Adrenal gland (tissue), 12 donors: ENCODE results near the gene TOX4. TPM values are rescaled to one million over a fixed set of nuclear protein-coding genes. Genes with fewer than 3 reads are reported as not detected.
"Not testable (repeated sequence)": the region's sequence is repeated elsewhere in the genome, so short reads cannot be mapped to it uniquely, and the experiment has no call there.

Source experiments
- DNase-seq, 7 donors: peaks; one replicate each; pipeline ENCODE4 v3.0.0-alpha.2; 2019 to 2020
- H3K27ac ChIP-seq, 5 donors: fragments of 200-600 bp; sonication (generic) in 4 of 5; 1 replicate in 3 of 5; 2 replicates in 2 of 5; pipeline versions ENCODE4 v1.5.1 to v1.8.0; 2016 to 2020; ENCODE audit warnings: mild to moderate bottlenecking in 1 of 5
- H3K27me3 ChIP-seq: fragments of 200-600 bp; 2 replicates; pipeline ENCODE4 v1.8.0; 2021
- H3K36me3 ChIP-seq, 2 donors: fragments of 200-600 bp; replicated peaks in 1 of 2; 1 replicate in 1 of 2; 2 replicates in 1 of 2; pipeline versions ENCODE4 v1.5.1 to v1.8.0; 2018 to 2022
- H3K4me1 ChIP-seq, 2 donors: fragments of 200-600 bp; replicated peaks in 1 of 2; 1 replicate in 1 of 2; 2 replicates in 1 of 2; pipeline versions ENCODE4 v1.5.1 to v1.8.0; 2018 to 2021
- H3K4me3 ChIP-seq, 4 donors: fragments of 200-600 bp; sonication (generic) in 3 of 4; one replicate each; pipeline ENCODE4 v1.5.1; 2016 to 2018
- H3K9me3 ChIP-seq, 3 donors: fragments of 200-600 bp; sonication (generic) in 1 of 3; replicated peaks in 1 of 3; 1 replicate in 2 of 3; 2 replicates in 1 of 3; pipeline versions ENCODE4 v1.5.1 to v1.8.0; 2016 to 2021
- CTCF ChIP-seq, 6 experiments: fragments of 450-650 bp in 4 of 6; fragments of 200-600 bp in 2 of 6; sonication (generic) in 1 of 6; IDR thresholded peaks; 1 replicate in 5 of 6; 2 replicates in 1 of 6; pipeline versions ENCODE4 v1.5.1 to v1.8.0; 2016 to 2021; ENCODE audit warnings: antibody characterized with exemption in 6 of 6, mild to moderate bottlenecking in 2 of 6, moderate library complexity in 1 of 6
- POLR2A ChIP-seq, 2 donors: fragments of 450-650 bp; IDR thresholded peaks; one replicate each; pipeline ENCODE4 v1.6.1; 2017; ENCODE audit warnings: antibody characterized with exemption in 2 of 2, mild to moderate bottlenecking in 2 of 2, moderate library complexity in 1 of 2
- WGBS, 4 donors: extraction: QIAGEN DNeasy Blood & Tissue Kit in 2 of 4; methylation state at CpG; one replicate each; pipeline versions ENCODE4 v1.1.5 to v1.1.7; 2013 to 2017; 5-methylcytosine and 5-hydroxymethylcytosine counted together
- intact Hi-C, 2 donors: fragments of 100-400 bp; cut with DNase I; formaldehyde crosslinking; loops; one replicate each; pipeline versions ENCODE4 v1.14.1 to v1.15.0; 2022 to 2023
- polyA plus RNA-seq, 3 donors: library from polyadenylated mRNA; stranded (reverse); fragments of 200-250 nt in 2 of 3; fragments of 350-450 nt in 1 of 3; fragmentation: Illumina TruSeq in 1 of 3; extraction: RNeasy Lipid Tissue Mini Kit (QIAGEN cat#74804) in 1 of 3; gene quantifications; one replicate each; pipeline ENCODE4 v1.2.3, GENCODE V29; 2013 to 2014
- small RNA-seq, 2 donors: library from RNA; depleted of rRNA; stranded (forward); fragments of <200 nt; gene quantifications; one replicate each; pipeline ENCODE3, GENCODE V24; 2016
- total RNA-seq, 9 donors: library from RNA; depleted of rRNA in 4 of 9; stranded (reverse); fragments of >200 nt in 4 of 9; fragments of 120-200 nt in 1 of 9; fragmentation: NEBNext Ultra II Directional in 1 of 9; extraction: Animal tissue kit (Norgen Biotek cat#: 25700) in 1 of 9; gene quantifications; one replicate each; pipeline versions ENCODE4 v1.1.0 to v1.2.4, GENCODE V29; 2013 to 2023
- donor health status: healthy with polysubstance abuse.
- donor health status: Bipolar disorder and iron deficiency.
- donor health status: DM: yes; HTN: yes; CAD: no.
- donor health status: DM: no; HTN: no; CAD: no.
- donor health status: DM: no; HTN: no; CAD: no.
- donor health status: DM: yes; HTN: yes; CAD: no.

The TOX4 gene
- total and polyA plus RNA-seq, 12 donors = 15.5 to 91.5 (median 42.9) TPM

GRCh38 chr14:21541413-21542074 lies 64.5 kb downstream of the TOX4 start:
- H3K27me3 ChIP-seq = peaks cover 19% of the 10 kb centered on the region
- no peak overlapping the region for H3K4me3 ChIP-seq
- H3K36me3 ChIP-seq = no peaks in the 10 kb centered on the region
- H3K9me3 ChIP-seq = no peaks in the 10 kb centered on the region
- H3K27ac ChIP-seq = no peak overlapping the region
- intact Hi-C loops = no loop called here
- H3K4me1 ChIP-seq = peaks cover 3 to 6% of the 10 kb centered on the region in 2 donors
- no peak for DNase-seq
- 82 to 90% (median 84%) methylated on average over 9 of the region's 9 CpGs for WGBS, 4 donors
- TF ChIP-seq POLR2A (IDR thresholded peaks at IDR 0.05) (no peak), CTCF (IDR thresholded peaks at IDR 0.05) (no peak)

GRCh38 chr14:21543521-21543960 lies 66.5 kb downstream of the TOX4 start:
- intact Hi-C loops = no loop called here
- 48 to 59% (median 56%) methylated on average over 7 of the region's 7 CpGs for WGBS, 4 donors
- no peaks in the 10 kb centered on the region for H3K4me1 ChIP-seq
- peaks cover 5% of the 10 kb centered on the region for H3K27me3 ChIP-seq
- no peaks in the 10 kb centered on the region for H3K9me3 ChIP-seq
- H3K27ac ChIP-seq = no peak overlapping the region
- no peaks in the 10 kb centered on the region for H3K36me3 ChIP-seq
- TF ChIP-seq POLR2A (IDR thresholded peaks at IDR 0.05) = no peak
- TF ChIP-seq CTCF (IDR thresholded peaks at IDR 0.05) = no peak
- no peak overlapping the region for H3K4me3 ChIP-seq
- no peak for DNase-seq

GRCh38 chr14:21543963-21544362 lies 67.0 kb downstream of the TOX4 start:
- Histone ChIP-seq H3K36me3 (no peaks in the 10 kb centered on the region), H3K27ac (no peak overlapping the region), H3K4me3 (no peak overlapping the region), H3K4me1 (no peaks in the 10 kb centered on the region), H3K27me3 (peaks cover 5% of the 10 kb centered on the region), H3K9me3 (no peaks in the 10 kb centered on the region)
- no peak for DNase-seq
- intact Hi-C loops = no loop called here
- WGBS, 4 donors = 51 to 59% (median 56%) methylated on average over 5 of the region's 5 CpGs
- TF ChIP-seq POLR2A (IDR thresholded peaks at IDR 0.05) (no peak), CTCF (IDR thresholded peaks at IDR 0.05) (no peak)

- H3K36me3 ChIP-seq, H3K9me3 ChIP-seq, H3K4me1 ChIP-seq, H3K27ac ChIP-seq, DNase-seq, H3K27me3 ChIP-seq, H3K4me3 ChIP-seq, intact Hi-C loops: not testable (repeated sequence)
- 86 to 94% (median 91%) methylated on average over 7 of the region's 7 CpGs for WGBS, 4 donors
Measured at GRCh38 chr14:21544588-21544987, 67.6 kb downstream of the TOX4 start.

Small RNA genes within 50 kb of the gene (small RNA-seq; reads per million reads assigned to genes)
- gene RN7SL650P = 0 reads per million in 2 donors

Other genes with a start within 250 kb of the TOX4 start
- gene HNRNPC, start 207.8 kb upstream of the TOX4 start, total RNA-seq = 100 to 1,000 TPM; 399 to 616 (median 506) TPM
- gene HNRNPC, start 207.8 kb upstream of the TOX4 start, polyA plus RNA-seq = 100 to 1,000 TPM; 832 to 905 (median 866) TPM
- 1 to 10 TPM in 4 of 9 donors, under 1 TPM in 3, not detected in 2; 0.11 to 1.6 (median 1.1) TPM for gene RPGRIP1, start 197.1 kb upstream of the TOX4 start, total RNA-seq
- gene RPGRIP1, start 197.1 kb upstream of the TOX4 start, polyA plus RNA-seq = under 1 TPM in 2 of 3 donors, not detected in 1; 0.10 to 0.24 TPM
- 10 to 100 TPM; 39.2 to 76.4 (median 48.5) TPM for gene SUPT16H, start 93.2 kb upstream of the TOX4 start, total RNA-seq
- gene SUPT16H, start 93.2 kb upstream of the TOX4 start, polyA plus RNA-seq = 10 to 100 TPM; 45.8 to 69.8 (median 50.4) TPM
- gene CHD8, start 21.1 kb upstream of the TOX4 start, total RNA-seq = 10 to 100 TPM; 48.6 to 71.8 (median 59.6) TPM
- 10 to 100 TPM; 43.0 to 53.1 (median 51.6) TPM for gene CHD8, start 21.1 kb upstream of the TOX4 start, polyA plus RNA-seq
- gene RAB2B, start 236 bp upstream of the TOX4 start, total RNA-seq = 10 to 100 TPM; 16.8 to 50.6 (median 30.1) TPM
- gene RAB2B, start 236 bp upstream of the TOX4 start, polyA plus RNA-seq = 10 to 100 TPM; 14.0 to 49.1 (median 23.9) TPM
- gene METTL3, start 34.1 kb downstream of the TOX4 start, total RNA-seq = 10 to 100 TPM; 30.2 to 81.6 (median 45.6) TPM
- 10 to 100 TPM; 34.4 to 75.5 (median 55.5) TPM for gene METTL3, start 34.1 kb downstream of the TOX4 start, polyA plus RNA-seq
- gene SALL2, start 49.2 kb downstream of the TOX4 start, total RNA-seq = 10 to 100 TPM in 4 of 9 donors, 1 to 10 TPM in 5; 5.3 to 20.6 (median 9.4) TPM
- 1 to 10 TPM; 3.2 to 6.9 (median 6.4) TPM for gene SALL2, start 49.2 kb downstream of the TOX4 start, polyA plus RNA-seq
- gene OR10G3, start 102.9 kb downstream of the TOX4 start, total RNA-seq = not detected
- gene OR10G3, start 102.9 kb downstream of the TOX4 start, polyA plus RNA-seq = not detected
- gene OR10G2, start 157.7 kb downstream of the TOX4 start, total RNA-seq = not detected
- not detected for gene OR10G2, start 157.7 kb downstream of the TOX4 start, polyA plus RNA-seq
- gene OR4E2, start 176.6 kb downstream of the TOX4 start, total RNA-seq = not detected
- not detected for gene OR4E2, start 176.6 kb downstream of the TOX4 start, polyA plus RNA-seq
- not detected for gene OR4E1, start 196.6 kb downstream of the TOX4 start, total RNA-seq
- not detected for gene OR4E1, start 196.6 kb downstream of the TOX4 start, polyA plus RNA-seq